NCI-H82 treated with DMSO at 0.1 percent for 48 hours (cell line): ENCODE results near the gene LRRC4C.
"Not testable (repeated sequence)": the region's sequence is repeated elsewhere in the genome, so short reads cannot be mapped to it uniquely, and the experiment has no call there.

ENCODE experiments used
- DNase-seq: peaks from one replicate; lab custom pipeline; 2025; ENCODE audit not compliant: unreplicated experiment; lab: John Stamatoyannopoulos, UW

LRRC4C gene

GRCh38 chr11:41040474-41040873 is 419.0 kb downstream of the LRRC4C start:
- no peak for DNase-seq

DNA sequence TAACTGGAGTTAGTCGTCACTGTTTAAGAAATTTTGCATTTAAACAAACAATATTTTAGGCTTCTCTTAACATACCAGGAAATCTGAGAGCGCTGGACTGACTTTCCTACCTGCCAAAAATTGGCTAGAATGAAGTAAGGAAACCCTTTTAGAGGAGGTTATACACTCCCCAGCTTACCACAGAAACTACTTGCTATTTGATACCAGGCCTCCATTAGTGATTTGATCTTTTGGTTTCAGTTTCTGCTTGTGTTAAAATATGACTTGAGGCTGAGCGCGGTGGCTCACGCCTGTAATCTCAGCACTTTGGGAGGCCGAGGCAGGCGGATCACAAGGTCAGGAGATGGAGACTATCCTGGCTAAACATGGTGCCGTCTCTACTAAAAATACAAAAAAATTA is 419.9 kb downstream of the LRRC4C start:
- no peak for DNase-seq

DNA sequence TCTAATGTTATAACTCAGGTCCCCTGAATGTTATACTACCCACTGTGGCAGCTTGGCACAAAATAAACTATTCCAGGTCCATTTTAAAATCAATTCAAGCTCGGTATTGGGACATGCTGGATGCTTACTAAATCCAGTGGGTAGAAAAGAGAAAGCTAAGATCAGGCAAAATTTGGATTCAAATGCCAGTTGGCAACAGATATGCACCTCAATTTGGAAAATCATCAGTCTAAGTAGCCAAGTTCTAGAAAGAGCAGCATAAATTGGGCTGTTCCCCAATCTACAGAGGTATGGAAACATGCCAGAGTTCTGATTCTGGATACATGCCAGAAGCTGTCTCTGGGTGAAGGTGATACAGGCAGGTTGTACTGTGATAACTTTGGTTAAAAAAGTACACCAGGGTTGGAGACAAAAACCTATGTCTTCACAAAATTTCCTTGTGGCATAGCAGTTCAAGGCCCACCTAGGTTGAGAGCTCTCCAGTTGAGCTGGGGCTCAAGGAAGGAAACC is 427.8 kb downstream of the LRRC4C start:
- DNase-seq, result no peak

DNA sequence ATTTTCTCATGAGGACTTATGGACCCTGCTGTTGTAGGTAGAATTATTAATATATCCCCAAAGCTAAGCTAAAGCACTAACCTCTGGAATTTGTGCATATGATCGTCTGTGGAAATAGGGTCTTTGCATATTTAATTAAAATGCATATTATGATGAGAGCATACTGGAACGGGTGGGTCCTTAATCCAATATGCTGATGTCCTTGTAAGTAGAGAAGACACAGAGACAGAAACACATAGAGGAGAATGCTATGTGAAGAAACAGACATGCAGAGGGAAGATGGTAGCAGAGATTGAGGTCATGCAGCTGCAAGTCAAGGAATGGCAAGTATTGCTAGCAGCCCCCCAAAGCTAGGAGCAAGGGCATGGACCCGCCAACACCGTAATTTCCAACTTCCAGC is 439.2 kb downstream of the LRRC4C start:
- DNase-seq, result no peak

DNA sequence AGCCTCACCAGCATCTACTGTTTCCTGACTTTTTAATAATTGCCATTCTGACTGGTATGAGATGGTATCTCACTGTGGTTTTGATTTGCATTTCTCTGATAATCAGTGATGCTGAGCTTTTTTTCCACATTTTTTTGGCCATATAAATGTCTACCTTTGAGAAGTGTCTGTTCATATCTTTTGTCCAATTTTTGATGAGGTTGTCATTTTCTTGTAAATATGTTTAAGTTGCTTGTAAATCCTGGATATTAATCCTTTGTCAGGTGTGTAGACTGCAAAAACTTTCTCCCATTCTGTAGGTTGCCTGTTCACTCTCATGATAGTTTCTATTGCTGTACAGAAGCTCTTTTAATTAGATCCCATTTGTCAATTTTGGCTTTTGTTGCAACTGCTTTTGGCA is 439.8 kb downstream of the LRRC4C start:
- not testable (repeated sequence) for DNase-seq

DNA sequence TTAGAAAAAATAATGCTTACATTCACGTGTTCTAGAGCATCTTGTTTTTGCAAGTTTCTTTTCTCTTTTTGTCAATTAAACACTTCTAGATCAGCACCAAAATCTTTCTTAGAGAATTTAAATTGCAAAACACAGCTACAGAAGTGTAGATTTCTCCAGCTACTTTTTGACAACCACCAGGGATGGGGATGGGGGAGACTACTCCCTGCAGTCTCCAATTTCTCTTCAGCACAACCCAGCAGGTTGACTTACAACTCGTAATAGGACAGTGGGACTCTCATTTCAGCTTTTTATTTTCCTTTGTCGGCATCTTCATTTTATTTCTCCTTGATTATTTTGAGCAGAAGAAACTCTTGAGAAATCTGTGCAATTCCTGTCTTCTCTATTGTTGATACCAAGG is 441.2 kb downstream of the LRRC4C start:
- DNase-seq, result no peak

DNA sequence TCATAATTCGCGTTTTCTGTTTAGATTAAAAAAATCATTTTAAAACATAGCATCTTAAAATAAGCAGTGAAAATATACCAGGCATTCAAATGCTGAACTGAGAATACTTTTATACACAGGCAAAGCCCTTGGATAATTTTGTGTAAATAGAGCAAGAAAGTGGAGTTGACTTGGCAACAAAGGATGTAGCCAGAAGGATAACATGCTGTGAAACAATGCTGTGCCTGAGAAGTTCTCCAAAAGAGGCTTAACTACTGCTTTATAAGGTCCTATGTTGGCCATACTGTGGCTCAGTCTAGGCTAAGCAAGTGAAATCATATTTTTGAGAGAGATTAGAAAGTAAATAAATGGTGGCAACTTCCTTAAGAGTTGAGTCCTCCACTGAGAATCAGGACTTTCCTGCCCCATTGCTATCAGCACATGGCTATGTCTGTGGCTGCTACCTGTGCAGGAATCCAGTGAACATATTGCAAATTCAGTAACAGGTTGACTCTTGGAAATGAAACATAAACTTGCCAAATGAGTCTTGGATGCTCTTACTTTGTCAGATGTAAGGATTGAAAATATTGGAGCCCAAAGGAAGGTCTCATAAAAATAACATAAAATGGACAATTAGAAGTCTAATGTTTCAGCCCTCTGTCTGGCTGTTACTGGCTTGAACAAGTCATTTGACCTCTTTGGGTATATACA is 448.9 kb downstream of the LRRC4C start:
- DNase-seq, result no peak

DNA sequence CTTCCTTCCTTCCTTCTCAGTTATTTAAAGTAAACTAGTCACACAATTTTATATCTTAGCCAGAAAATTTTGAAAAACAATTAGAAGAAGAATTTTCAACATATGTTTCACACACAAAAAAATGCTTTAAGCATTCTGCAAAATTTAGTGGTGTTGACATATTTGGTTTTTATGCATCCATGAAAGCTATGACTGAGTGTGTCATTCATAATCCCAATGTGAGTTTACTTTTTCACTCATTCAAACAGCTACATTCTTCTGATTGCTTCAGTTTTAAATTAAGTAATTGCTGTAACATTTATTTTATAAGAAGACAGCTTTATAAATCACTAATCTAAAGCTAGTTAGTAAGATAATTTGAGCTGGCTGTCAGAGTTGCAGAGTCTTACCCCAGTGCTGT is 453.5 kb downstream of the LRRC4C start:
- no peak for DNase-seq

- DNase-seq, result no peak
Observed at GRCh38 chr11:41003339-41004282, 455.8 kb downstream of the LRRC4C start.

DNA sequence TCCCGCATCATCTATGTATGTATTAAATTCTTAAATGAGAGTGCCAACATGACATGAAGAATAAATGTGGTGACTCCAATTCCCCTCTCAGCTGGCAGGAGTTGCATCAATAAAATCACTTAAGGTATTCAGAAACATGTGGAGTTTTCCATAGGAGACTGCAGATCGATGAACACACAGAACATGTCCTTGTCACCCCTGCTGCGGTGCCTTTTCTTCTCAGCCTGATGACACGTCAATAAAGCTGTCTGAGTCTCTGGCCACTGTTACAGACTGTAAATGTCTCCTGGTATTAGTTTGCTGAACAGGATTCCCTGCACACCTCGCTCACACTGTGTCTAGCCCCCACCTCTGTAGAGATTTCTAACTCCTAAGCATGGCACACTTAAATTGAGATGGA is 460.5 kb downstream of the LRRC4C start:
- DNase-seq, result no peak

DNA sequence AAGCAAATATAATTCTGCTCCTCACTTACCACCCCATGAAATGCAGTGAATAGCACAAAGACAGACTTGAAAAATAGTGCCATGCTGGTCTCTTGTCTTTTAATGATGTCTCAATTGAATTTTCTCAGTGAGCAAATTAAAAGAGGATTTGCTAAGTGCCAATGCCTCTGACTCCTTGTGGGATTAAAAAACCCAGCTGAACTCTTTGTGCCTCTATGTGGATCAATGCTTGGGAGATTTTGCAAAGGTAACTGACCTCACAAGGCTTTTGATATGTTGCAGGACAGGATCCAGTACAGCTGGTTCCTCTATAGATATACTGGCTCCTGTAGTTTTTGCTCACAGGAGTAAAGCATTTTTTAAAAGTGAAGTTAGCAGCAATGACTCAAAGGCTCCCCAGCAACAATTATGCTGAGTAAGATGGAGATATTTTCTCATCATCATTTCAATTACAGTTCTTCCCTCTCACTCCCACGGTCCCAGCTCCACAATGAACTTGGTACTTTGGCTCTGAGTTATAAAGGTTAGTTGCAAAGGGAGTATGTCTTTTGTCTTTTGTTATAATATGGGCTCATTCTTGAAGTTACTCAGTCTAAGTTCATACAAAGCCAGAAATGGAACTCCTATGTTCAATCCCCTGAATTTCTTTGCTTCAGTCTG is 471.5 kb downstream of the LRRC4C start:
- no peak for DNase-seq

DNA sequence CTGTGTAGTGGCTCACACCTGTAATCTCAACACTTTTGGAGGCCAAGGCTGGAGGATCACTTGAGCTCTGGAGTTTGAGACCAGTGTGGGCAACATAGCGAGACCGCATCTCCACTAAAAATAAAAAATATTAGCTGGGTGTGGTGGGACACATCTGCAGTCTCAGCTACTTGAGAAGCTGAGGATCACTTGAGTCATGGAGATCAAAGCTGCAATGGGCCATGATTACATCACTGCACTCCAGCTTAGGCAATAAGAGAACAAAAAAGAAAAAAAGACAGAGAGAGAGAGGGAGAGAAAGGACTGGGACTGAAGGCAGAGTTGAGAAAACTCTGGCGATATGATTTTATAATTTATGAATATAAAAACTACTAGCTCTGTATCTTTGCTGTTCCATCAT is 473.1 kb downstream of the LRRC4C start:
- DNase-seq, result no peak

- DNase-seq, result no peak
Observed at GRCh38 chr11:40975076-40975475, 484.4 kb downstream of the LRRC4C start.

GRCh38 chr11:40974186-40974795 is 485.2 kb downstream of the LRRC4C start:
- no peak for DNase-seq

DNA sequence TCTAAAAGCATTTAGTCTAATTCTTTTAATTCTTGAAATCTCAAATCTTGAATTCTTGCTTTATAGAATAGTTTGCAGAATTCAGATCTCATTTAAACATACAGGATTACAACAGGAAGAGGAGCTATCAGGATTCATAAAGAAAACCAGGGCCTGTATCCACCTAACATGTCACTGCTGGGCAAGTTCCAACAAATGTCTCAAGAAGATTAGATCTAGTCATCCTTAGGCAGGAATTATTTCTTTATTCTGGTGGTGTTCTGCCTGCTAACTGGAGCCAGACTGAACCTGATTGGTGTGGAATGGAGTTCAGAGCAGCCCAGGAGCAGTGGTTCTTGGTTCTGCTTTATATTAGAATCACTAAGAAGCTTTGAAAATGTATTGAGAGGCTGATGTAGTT is 500.7 kb downstream of the LRRC4C start:
- no peak for DNase-seq

- DNase-seq, result no peak
Observed at GRCh38 chr11:40952479-40952878, 507.0 kb downstream of the LRRC4C start.

DNA sequence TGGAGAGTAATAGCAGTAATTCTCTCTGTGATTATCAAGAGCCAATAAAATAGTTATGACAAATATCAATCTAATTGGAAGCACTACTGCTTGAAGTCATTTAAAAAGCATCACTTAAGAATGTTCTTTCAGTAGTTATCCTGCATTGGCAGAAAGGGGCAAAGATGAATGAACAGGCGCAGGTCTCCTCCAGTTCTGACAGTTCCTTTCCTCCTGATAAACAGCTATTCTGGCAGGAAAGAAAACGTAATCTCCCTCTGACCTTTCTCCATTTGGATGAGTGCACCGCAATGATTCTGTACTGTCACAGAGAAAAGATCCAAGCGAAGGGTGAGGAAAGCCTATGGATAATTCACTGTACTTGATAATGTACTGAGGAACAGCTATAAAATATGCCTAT is 521.5 kb downstream of the LRRC4C start:
- DNase-seq, result no peak

DNA sequence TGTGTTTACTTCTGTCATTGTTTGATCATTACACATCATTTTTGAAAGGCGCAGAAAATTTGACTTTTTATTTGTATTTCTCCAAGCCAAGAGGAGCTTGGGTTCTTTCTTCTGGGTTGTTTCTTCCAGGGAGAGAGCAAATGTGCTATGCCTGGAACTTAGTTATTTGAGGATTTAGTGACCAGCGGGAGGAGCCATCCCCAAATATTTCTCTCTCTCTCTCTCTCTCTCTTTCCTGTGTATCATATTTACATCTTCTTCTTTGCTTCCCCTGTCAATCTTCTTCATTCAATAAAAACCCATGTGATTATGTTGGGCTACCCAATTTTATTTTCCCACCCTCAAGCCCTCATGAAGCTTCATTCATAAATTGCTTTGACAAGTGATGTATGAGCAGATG is 534.5 kb downstream of the LRRC4C start:
- DNase-seq, result no peak

- no peak for DNase-seq
Observed at GRCh38 chr11:40921246-40921645, 538.2 kb downstream of the LRRC4C start.

DNA sequence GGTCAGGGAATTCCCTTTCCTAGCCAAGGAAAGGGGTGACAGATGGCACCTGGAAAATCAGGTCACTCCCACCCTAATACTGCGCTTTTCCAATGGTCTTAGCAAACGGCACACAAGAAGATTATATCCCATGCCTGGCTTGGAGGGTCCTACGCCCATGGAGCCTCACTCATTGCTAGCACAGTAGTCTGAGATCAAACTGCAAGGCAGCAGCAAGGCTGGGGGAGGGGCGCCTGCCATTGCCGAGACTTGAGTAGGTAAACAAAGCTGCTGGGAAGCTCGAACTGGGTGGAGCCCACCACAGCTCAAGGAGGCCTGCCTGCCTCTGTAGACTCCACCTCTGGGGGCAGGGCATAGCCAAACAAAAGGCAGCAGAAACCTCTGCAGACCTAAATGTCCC is 548.7 kb downstream of the LRRC4C start:
- not testable (repeated sequence) for DNase-seq

GRCh38 chr11:40894501-40894900 is 565.0 kb downstream of the LRRC4C start:
- DNase-seq, result no peak
